GM12878 (cell line): ENCODE measurements around the gene OR1F1. TPM values are rescaled to one million over a fixed set of nuclear protein-coding genes. Genes with fewer than 3 reads are reported as not detected.

Source experiments
- ATAC-seq: fragments of 200-7000 bp; cut with Tn5 transposase; 3 replicates; pipeline ENCODE4 v1.9.1; 2020; ENCODE audit warnings: mild to moderate bottlenecking, moderate library complexity
- BruUV-seq: library from RNA; stranded (reverse); fragments of 400-500 nt; replicated peaks from 2 replicates; lab custom pipeline; 2021; lab: Mats Ljungman, UMichigan
- CTCF ChIA-PET: fragments of 300-600 bp; sonication (Branson Sonifier 250); formaldehyde crosslinking; extraction: SDS; loops from one replicate; lab custom pipeline; 2021; ENCODE audit warnings: inconsistent platforms; lab: Yijun Ruan, JAX
- POLR2A ChIA-PET: fragments of 350-600 bp; formaldehyde crosslinking; extraction: SDS; loops from one replicate; lab custom pipeline; 2021; ENCODE audit warnings: inconsistent platforms; lab: Charles Lee
- RAD21 ChIA-PET: fragments of 300-600 bp; sonication (Branson Sonifier 250); formaldehyde crosslinking; loops from one replicate; lab custom pipeline; 2023; ENCODE audit warnings: antibody characterized with exemption; ENCODE audit not compliant: unreplicated experiment; lab: Charles Lee
- SMC1A ChIA-PET: fragments of 300-600 bp; sonication (Branson Sonifier 250); formaldehyde crosslinking; loops from one replicate; lab custom pipeline; 2023; ENCODE audit not compliant: unreplicated experiment, uncharacterized antibody; lab: Charles Lee
- DNase-seq: peaks from one replicate; pipeline ENCODE4 v3.0.0-alpha.2; 2011; ENCODE audit warnings: low read depth, low spot score
- FAIRE-seq: peaks from 3 replicates; lab custom pipeline; 2011; peaks lifted over from hg19 to GRCh38; lab: Jason Lieb, UNC
- H2AFZ ChIP-seq: 2 replicates; pipeline ENCODE4 v1.6.0; 2011; ENCODE audit warnings: low read depth, low read length, control low read depth; ENCODE audit not compliant: control insufficient read depth
- H3K27ac ChIP-seq: 2 replicates; pipeline ENCODE4 v1.5.1; 2011; ENCODE audit warnings: control low read depth; ENCODE audit not compliant: control insufficient read depth, insufficient read depth
- H3K27me3 ChIP-seq, 2 experiments: replicated peaks in 1 of 2; 2 replicates each; pipeline versions ENCODE4 v1.6.0 to v1.6.1; 2011; ENCODE audit warnings: low read length in 1 of 2; ENCODE audit not compliant: control insufficient read depth in 2 of 2, insufficient read depth in 2 of 2
- H3K36me3 ChIP-seq, 2 experiments: 2 replicates each; pipeline ENCODE4 v1.5.1; 2011; ENCODE audit warnings: low read length in 1 of 2; ENCODE audit not compliant: control insufficient read depth in 2 of 2, insufficient read depth in 2 of 2
- H3K4me1 ChIP-seq: 2 replicates; pipeline ENCODE4 v1.6.1; 2011; ENCODE audit warnings: mild to moderate bottlenecking, low read length, moderate library complexity, mixed read lengths; ENCODE audit not compliant: control insufficient read depth, insufficient read depth
- H3K4me2 ChIP-seq: 2 replicates; pipeline ENCODE4 v1.6.0; 2011; ENCODE audit warnings: control low read depth; ENCODE audit not compliant: control insufficient read depth, insufficient read depth
- H3K4me3 ChIP-seq: fragments of 200-600 bp; sonication (generic); 2 replicates; pipeline ENCODE4 v1.5.1; 2016
- H3K79me2 ChIP-seq: 2 replicates; pipeline ENCODE4 v1.6.0; 2011; ENCODE audit warnings: low read length; ENCODE audit not compliant: control insufficient read depth, insufficient read depth
- H3K9ac ChIP-seq: 2 replicates; pipeline ENCODE4 v1.8.0; 2011; ENCODE audit warnings: low read length, control low read depth, mixed read lengths; ENCODE audit not compliant: control insufficient read depth, insufficient read depth
- H3K9me3 ChIP-seq: replicated peaks from 3 replicates; pipeline ENCODE4 v1.5.1; 2011; ENCODE audit warnings: mild to moderate bottlenecking, low read length; ENCODE audit not compliant: control insufficient read depth, insufficient read depth
- H4K20me1 ChIP-seq: 2 replicates; pipeline ENCODE4 v1.6.0; 2011; ENCODE audit not compliant: control insufficient read depth, insufficient read depth
- ASH2L ChIP-seq: fragments of 300-600, 200-600 bp; sonication (generic); IDR thresholded peaks from 2 replicates; pipeline ENCODE4 v1.6.1; 2017; ENCODE audit warnings: low read depth, mild to moderate bottlenecking, borderline replicate concordance
- CBX5 ChIP-seq: sonication (generic); IDR thresholded peaks from 2 replicates; pipeline ENCODE4 v1.6.1; 2016; ENCODE audit warnings: low read depth, moderate library complexity, mild to moderate bottlenecking, inconsistent platforms
- CTCF ChIP-seq, 3 experiments: IDR thresholded peaks in 2 of 3; conservative IDR thresholded peaks in 1 of 3; 2 replicates each; pipeline ENCODE4 v1.5.1; 2011; ENCODE audit warnings: low read depth in 3 of 3, low read length in 3 of 3, mild to moderate bottlenecking in 3 of 3, control low read depth in 2 of 3, moderate library complexity in 2 of 3, inconsistent platforms in 1 of 3, mixed read lengths in 1 of 3; ENCODE audit not compliant: control insufficient read depth in 2 of 3, insufficient read depth in 1 of 3; ENCODE audit errors: extremely low read depth in 1 of 3
- FOXM1 ChIP-seq: IDR thresholded peaks from 2 replicates; pipeline ENCODE4 v1.6.1; 2012; ENCODE audit warnings: low read depth, mild to moderate bottlenecking, inconsistent platforms, low read length, moderate library complexity
- HDAC2 ChIP-seq: fragments of 200-600 bp; sonication (generic); IDR thresholded peaks from 2 replicates; pipeline ENCODE4 v1.6.1; 2017
- HDAC6 ChIP-seq: fragments of 200-600 bp; sonication (generic); IDR thresholded peaks from one replicate; pipeline ENCODE4 v1.8.0; 2017; ENCODE audit warnings: antibody characterized with exemption; ENCODE audit not compliant: unreplicated experiment
- IRF3 ChIP-seq: fragments of 450-650 bp; IDR thresholded peaks from 2 replicates; pipeline ENCODE4 v1.6.1; 2014; ENCODE audit warnings: mild to moderate bottlenecking
- LARP7 ChIP-seq: fragments of 450-650 bp; IDR thresholded peaks from 2 replicates; pipeline ENCODE4 v1.6.1; 2017; ENCODE audit warnings: mild to moderate bottlenecking
- NRF1 ChIP-seq: conservative IDR thresholded peaks from 2 replicates; pipeline ENCODE4 v1.6.1; 2011; ENCODE audit warnings: mild to moderate bottlenecking, low read depth, low read length, improper control_type of control experiment
- POLR2AphosphoS5 ChIP-seq: IDR thresholded peaks from 2 replicates; pipeline ENCODE4 v1.6.1; 2011; ENCODE audit warnings: mild to moderate bottlenecking, low read length, inconsistent platforms
- PRDM15 ChIP-seq: fragments of 450-650 bp; formaldehyde crosslinking; IDR thresholded peaks from 2 replicates; pipeline ENCODE4 v1.4.0; 2020; ENCODE audit warnings: mild to moderate bottlenecking, moderate library complexity
- RAD51 ChIP-seq: fragments of 450-650 bp; IDR thresholded peaks from 2 replicates; pipeline ENCODE4 v1.6.1; 2016; ENCODE audit warnings: moderate library complexity, mild to moderate bottlenecking, inconsistent platforms
- SMAD1 ChIP-seq: fragments of 450-650 bp; IDR thresholded peaks from 2 replicates; pipeline ENCODE4 v1.6.1; 2018; ENCODE audit warnings: mild to moderate bottlenecking, low read depth; ENCODE audit not compliant: partially characterized antibody
- SMARCA5 ChIP-seq: fragments of 450-650 bp; IDR thresholded peaks from 2 replicates; pipeline ENCODE4 v1.6.1; 2017; ENCODE audit warnings: mild to moderate bottlenecking
- TAF1 ChIP-seq: IDR thresholded peaks from 2 replicates; pipeline ENCODE4 v1.6.1; 2011; ENCODE audit warnings: mild to moderate bottlenecking, low read depth, low read length, borderline replicate concordance
- TARDBP ChIP-seq: IDR thresholded peaks from 2 replicates; pipeline ENCODE4 v1.6.1; 2016; ENCODE audit warnings: borderline replicate concordance
- WRNIP1 ChIP-seq: IDR thresholded peaks from 2 replicates; pipeline ENCODE4 v1.6.1; 2011; ENCODE audit warnings: low read depth, low read length, improper control_type of control experiment, borderline replicate concordance
- ZSCAN29 ChIP-seq: fragments of 450-650 bp; IDR thresholded peaks from 2 replicates; pipeline ENCODE4 v1.6.1; 2017; ENCODE audit warnings: mild to moderate bottlenecking, moderate library complexity
- WGBS: methylation state at CpG from one replicate; pipeline ENCODE4 v1.1.6; 2016; ENCODE audit warnings: low lambda C conversion rate; ENCODE audit not compliant: insufficient replicate concordance, insufficient coverage; ENCODE audit errors: missing lambda C conversion rate; 5-methylcytosine and 5-hydroxymethylcytosine counted together
- in situ Hi-C: fragments of 300-500 bp; cut with MboI; formaldehyde crosslinking; loops from 9 replicates; pipeline ENCODE4 v1.14.3; 2018; ENCODE audit warnings: mixed read lengths
- intact Hi-C: fragments of 100-400 bp; cut with micrococcal nuclease; formaldehyde crosslinking; loops from one replicate; pipeline ENCODE4 v1.14.2; 2022; ENCODE audit not compliant: unreplicated experiment
- polyA plus RNA-seq, 11 experiments: library from polyadenylated mRNA; depleted of rRNA in 4 of 11; unstranded in 6 of 11; stranded (reverse) in 5 of 11; fragments of >200 nt; fragmentation: Nextera tagmentation in 4 of 11; fragmentation: Illumina TruSeq in 1 of 11; extraction: Ambion mirVana in 4 of 11; extraction: Trizol in 1 of 11; gene quantifications; 1 replicate in 1 of 11; 2 replicates in 10 of 11; pipeline versions ENCODE4 v1.2.1 to v1.2.3, GENCODE V29; 2011 to 2016; ENCODE audit warnings: inconsistent platforms in 2 of 11, missing spikeins in 2 of 11, low read depth in 1 of 11
- total RNA-seq, 4 experiments: library from RNA; depleted of rRNA in 3 of 4; stranded (reverse); fragments of >200 nt in 3 of 4; fragmentation: Illumina TruSeq in 1 of 4; extraction: Trizol in 1 of 4; gene quantifications; 2 replicates each; pipeline versions ENCODE4 v1.2.1 to v1.2.3, GENCODE V29; 2013 to 2021

Gene OR1F1
- total and polyA plus RNA-seq, 10 of the 15 experiments (the other 5 are each of a cell fraction or from before 2014, with no cell fraction given) = 0.10 to 0.14 (median 0.12) TPM; not detected in 7

GRCh38 chr16:3143598-3144320 is 44.2 kb upstream of the OR1F1 start:
- in situ Hi-C loops (no loop called here), intact Hi-C loops (no loop called here)
- Histone ChIP-seq H2AFZ (no peak overlapping the region), H3K36me3 (no peaks in the 10 kb centered on the region; a peak in 2 of 4 replicates), H3K9me3 (no peaks in the 10 kb centered on the region), H3K27ac (no peak overlapping the region), H3K4me1 (no peaks in the 10 kb centered on the region), H3K4me2 (no peak overlapping the region), H4K20me1 (no peaks in the 10 kb centered on the region), H3K9ac (no peak overlapping the region), H3K27me3 (no peaks in the 10 kb centered on the region), H3K79me2 (no peaks in the 10 kb centered on the region), H3K4me3 (no peak overlapping the region)
- SMC1A ChIA-PET = no interaction called here
- no TSS peak for BruUV-seq
- TF ChIP-seq SMAD1 (no peak), HDAC2 (no peak), PRDM15 (CRISPR knock-in tag) (no peak), TAF1 (no peak), TARDBP (no peak), WRNIP1 (no peak), IRF3 (no peak), HDAC6 (no peak), LARP7 (no peak), POLR2AphosphoS5 (no peak), RAD51 (no peak), FOXM1 (no peak), NRF1 (no peak), SMARCA5 (no peak), ZSCAN29 (no peak), CTCF (IDR thresholded peaks at IDR 0.05 in 2 of 3, conservative IDR thresholded peaks at IDR 0.05 in 1 of 3; ENCODE audit: control insufficient read depth in 2 of 3, extremely low read depth in 1 of 3, insufficient read depth in 1 of 3, low read depth in 3 of 3, low read length in 3 of 3) (no peak), ASH2L (no peak), CBX5 (no peak)
- no peak for FAIRE-seq
- CTCF ChIA-PET = interaction anchor here (0.8 to 1.5 kb wide), 3 partner anchors 14 to 115 kb away, joined by 3 to 5 read pairs (median 3); no protein-coding TSS in a partner anchor
- ATAC-seq = no peak
- RAD21 ChIA-PET = interaction anchor here (2.5 kb wide), 1 partner anchor 9 kb away, joined by 6 read pairs; the partner anchor contains the start of gene ZNF213
- DNase-seq = no peak
- WGBS = 61% methylated on average over 21 of the region's 23 CpGs
- POLR2A ChIA-PET = no interaction called here
